Pancreas (tissue), 10 donors: ENCODE results near the gene C18orf63. TPM values are rescaled to one million over a fixed set of nuclear protein-coding genes. Genes with fewer than 3 reads are reported as not detected.
A peak's percentile ranks its signal among the peaks of the same experiment; 100 is the strongest.
"Not testable (repeated sequence)": the region's sequence is repeated elsewhere in the genome, so short reads cannot be mapped to it uniquely, and the experiment has no call there.

Experiments
- ATAC-seq, 4 donors: fragments of 200-7000 bp; cut with Tn5 transposase; one replicate each; pipeline versions ENCODE4 v1.8.0 to v1.9.1; 2020; ENCODE audit warnings: mild to moderate bottlenecking in 4 of 4, moderate library complexity in 4 of 4
- DNase-seq, 6 donors: peaks; one replicate each; pipeline ENCODE4 v3.0.0-alpha.2; 2020
- FAIRE-seq: peaks from 2 replicates; lab custom pipeline; 2012; peaks lifted over from hg19 to GRCh38; lab: Jason Lieb, UNC
- H3K27ac ChIP-seq, 4 donors: fragments of 200-600 bp; sonication (generic); 1 replicate in 3 of 4; 2 replicates in 1 of 4; pipeline versions ENCODE4 v1.5.0 to v1.8.0; 2020
- H3K27me3 ChIP-seq, 4 donors: fragments of 200-600 bp; one replicate each; pipeline ENCODE4 v1.8.0; 2021
- H3K36me3 ChIP-seq, 3 donors: fragments of 200-600 bp; sonication (generic) in 1 of 3; one replicate each; pipeline versions ENCODE4 v1.5.0 to v1.8.0; 2020 to 2021
- H3K4me1 ChIP-seq, 3 donors: fragments of 200-600 bp; one replicate each; pipeline ENCODE4 v1.8.0; 2021
- H3K4me3 ChIP-seq, 4 donors: fragments of 200-600 bp; sonication (generic) in 2 of 4; one replicate each; pipeline versions ENCODE4 v1.5.0 to v1.8.0; 2020 to 2021
- H3K9me3 ChIP-seq, 4 donors: fragments of 200-600 bp; one replicate each; pipeline ENCODE4 v1.8.0; 2021
- WGBS, 2 donors: extraction: QIAGEN DNeasy Blood & Tissue Kit; methylation state at CpG; one replicate each; pipeline ENCODE4 v1.1.7; 2013; 5-methylcytosine and 5-hydroxymethylcytosine counted together
- intact Hi-C, 3 donors: fragments of 100-400 bp; cut with DNase I; formaldehyde crosslinking; loops; one replicate each; pipeline versions ENCODE4 v1.11.1 to v1.14.2; 2022
- polyA plus RNA-seq, 2 donors: library from polyadenylated mRNA; stranded (reverse); fragments of 200-250 nt; gene quantifications; one replicate each; pipeline ENCODE4 v1.2.3, GENCODE V29; 2013
- total RNA-seq, 6 donors: library from RNA; stranded (reverse); fragmentation: NEBNext Ultra II Directional in 4 of 6; extraction: Animal tissue kit (Norgen Biotek cat#: 25700) in 4 of 6; gene quantifications; one replicate each; pipeline versions ENCODE4 v1.2.1 to v1.2.4, GENCODE V29; 2021 to 2023
- TF ChIP-seq, protein P1 (sequence below), 4 donors: fragments of 200-600 bp; sonication (generic) in 3 of 4; IDR thresholded peaks; one replicate each; pipeline versions ENCODE4 v1.5.0 to v1.8.0; 2021; ENCODE audit warnings: antibody characterized with exemption in 4 of 4
- donor health status: healthy with polysubstance abuse.
- donor health status: DM: no; HTN: no; CAD: no; lungs with moderate emphysema.
- donor health status: DM: no; HTN: no; CAD: no.
- donor health status: control.
- donor health status: control.
- donor health status: Bipolar disorder and iron deficiency.
- donor health status: DM: yes; HTN: yes; CAD: no.
- donor health status: DM: no; HTN: no; CAD: no.
- donor health status: DM: no; HTN: no; CAD: no.
- donor health status: DM: yes; HTN: yes; CAD: no.

C18orf63 gene
- total and polyA plus RNA-seq, 8 donors = not detected

DNA sequence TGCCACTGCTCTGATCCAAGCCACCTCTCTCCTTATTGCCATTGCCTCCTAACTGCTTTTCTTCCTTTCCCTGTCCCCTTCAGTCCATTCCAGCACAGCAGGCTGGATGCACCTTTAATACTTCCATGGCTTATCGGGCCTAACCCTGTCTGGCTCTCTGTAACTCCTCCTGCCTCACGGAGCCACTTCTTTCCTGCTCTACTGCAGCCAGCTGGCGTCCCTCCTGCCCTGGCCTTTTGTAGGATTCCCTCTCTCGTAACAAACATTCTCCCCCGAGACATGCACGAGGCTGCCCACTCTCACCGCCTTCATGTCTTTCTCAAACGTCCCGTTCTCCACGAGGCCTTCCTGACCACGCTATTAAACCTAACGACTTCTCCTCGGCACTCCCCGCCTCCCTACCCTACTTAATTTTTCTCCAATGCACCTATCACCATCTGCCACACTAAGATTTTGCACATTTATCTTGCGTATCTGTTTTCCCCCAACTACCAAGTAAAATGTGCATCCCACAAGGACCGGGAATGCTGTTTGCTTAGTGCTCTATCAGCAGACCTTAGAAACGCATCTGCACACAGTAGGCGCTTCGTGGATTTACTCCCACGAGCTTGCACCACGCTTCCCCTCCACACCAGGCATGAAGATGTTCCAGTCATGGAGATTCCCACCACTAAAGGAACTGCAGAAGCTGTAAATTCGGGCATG is 728 bp upstream of the C18orf63 start:
- no peak overlapping the region for H3K4me3 ChIP-seq
- ATAC-seq = no peak
- no peak overlapping the region for H3K27ac ChIP-seq
- H3K9me3 ChIP-seq = no peaks in the 10 kb centered on the region
- 77 to 83% methylated on average over 22 of the region's 22 CpGs for WGBS, 2 donors
- no peaks in the 10 kb centered on the region for H3K36me3 ChIP-seq
- DNase-seq = no peak
- intact Hi-C loops = no loop called here
- H3K4me1 ChIP-seq = no peaks in the 10 kb centered on the region
- FAIRE-seq = no peak
- no peaks in the 10 kb centered on the region for H3K27me3 ChIP-seq
- TF ChIP-seq, protein P1, sequence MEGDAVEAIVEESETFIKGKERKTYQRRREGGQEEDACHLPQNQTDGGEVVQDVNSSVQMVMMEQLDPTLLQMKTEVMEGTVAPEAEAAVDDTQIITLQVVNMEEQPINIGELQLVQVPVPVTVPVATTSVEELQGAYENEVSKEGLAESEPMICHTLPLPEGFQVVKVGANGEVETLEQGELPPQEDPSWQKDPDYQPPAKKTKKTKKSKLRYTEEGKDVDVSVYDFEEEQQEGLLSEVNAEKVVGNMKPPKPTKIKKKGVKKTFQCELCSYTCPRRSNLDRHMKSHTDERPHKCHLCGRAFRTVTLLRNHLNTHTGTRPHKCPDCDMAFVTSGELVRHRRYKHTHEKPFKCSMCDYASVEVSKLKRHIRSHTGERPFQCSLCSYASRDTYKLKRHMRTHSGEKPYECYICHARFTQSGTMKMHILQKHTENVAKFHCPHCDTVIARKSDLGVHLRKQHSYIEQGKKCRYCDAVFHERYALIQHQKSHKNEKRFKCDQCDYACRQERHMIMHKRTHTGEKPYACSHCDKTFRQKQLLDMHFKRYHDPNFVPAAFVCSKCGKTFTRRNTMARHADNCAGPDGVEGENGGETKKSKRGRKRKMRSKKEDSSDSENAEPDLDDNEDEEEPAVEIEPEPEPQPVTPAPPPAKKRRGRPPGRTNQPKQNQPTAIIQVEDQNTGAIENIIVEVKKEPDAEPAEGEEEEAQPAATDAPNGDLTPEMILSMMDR (IDR thresholded peaks at IDR 0.05) = no peak

DNA sequence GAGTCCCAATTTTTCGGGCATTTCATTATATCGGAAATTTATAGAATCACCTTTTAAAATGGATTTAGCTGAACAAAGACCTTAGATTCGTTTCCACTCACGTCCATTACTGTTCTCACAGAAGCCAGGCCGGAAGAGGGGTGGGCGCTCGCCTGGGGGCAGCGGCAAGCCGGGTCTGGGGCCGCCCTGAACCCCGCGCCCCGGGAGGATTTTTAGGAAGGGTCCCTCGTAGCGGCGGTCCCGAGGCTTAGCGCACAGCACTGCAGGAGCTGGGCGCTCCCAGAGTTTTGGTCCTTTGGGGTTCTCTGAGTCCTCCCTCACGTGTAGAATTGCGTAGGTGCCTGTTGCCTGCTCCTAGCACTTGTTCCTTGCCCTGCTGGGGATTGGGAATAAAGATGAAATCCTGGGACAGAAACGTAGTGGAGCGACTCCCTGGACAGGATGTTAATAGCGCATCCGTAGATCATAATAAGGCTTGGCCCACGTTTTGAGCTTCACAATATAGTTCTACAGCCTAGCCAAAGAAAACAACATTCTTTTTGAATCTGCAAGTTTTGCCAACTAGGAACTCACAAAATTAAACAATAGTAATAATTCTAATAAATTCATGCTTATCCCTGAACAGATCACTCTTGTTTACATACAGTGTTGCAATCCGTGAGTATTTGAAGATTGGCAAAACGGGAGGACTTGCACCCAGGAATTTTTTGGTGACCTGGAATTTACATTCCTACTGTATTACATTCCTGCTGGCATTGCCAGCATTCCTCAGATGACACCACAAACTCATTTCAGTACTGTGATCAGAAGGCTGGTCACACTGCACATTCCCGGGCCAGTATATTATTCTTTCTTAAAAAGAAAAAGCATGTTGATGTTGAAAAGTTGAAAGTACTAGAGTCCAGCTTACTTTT is 875 bp downstream of the C18orf63 start:
- Histone ChIP-seq H3K27me3 (no peaks in the 10 kb centered on the region), H3K4me1 (no peaks in the 10 kb centered on the region), H3K36me3 (no peaks in the 10 kb centered on the region), H3K27ac (no peak overlapping the region), H3K9me3 (no peaks in the 10 kb centered on the region), H3K4me3 (no peak overlapping the region)
- no peak for FAIRE-seq
- peak in 1 of 6 donors; percentile 43 for DNase-seq
- intact Hi-C loops = no loop called here
- 73 to 78% methylated on average over 29 of the region's 29 CpGs for WGBS, 2 donors
- ATAC-seq = peak; percentile 46 to 76 (median 70)
- TF ChIP-seq, protein P1 (IDR thresholded peaks at IDR 0.05) = no peak

DNA sequence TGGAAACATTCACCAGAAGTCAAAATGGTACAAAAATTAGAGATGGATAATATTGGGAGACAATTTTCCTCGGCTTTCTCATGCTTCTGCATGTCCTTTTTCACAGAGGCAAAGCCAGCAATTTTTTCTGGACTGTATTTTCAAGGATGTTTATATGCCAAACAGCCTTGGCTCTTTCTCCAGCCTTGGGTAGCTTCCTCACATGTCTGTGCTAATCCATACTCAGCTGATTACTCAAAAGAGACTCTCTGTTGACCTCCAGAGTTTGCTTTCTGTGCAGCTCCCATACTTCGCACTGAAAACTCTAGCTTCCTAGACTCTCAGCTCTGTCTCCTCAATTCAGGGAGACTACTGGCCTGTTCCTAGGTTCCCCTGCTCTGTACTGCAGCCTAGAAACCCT is 10.6 kb downstream of the C18orf63 start:
- no peaks in the 10 kb centered on the region for H3K4me1 ChIP-seq
- DNase-seq = no peak
- H3K4me3 ChIP-seq = no peak overlapping the region
- H3K9me3 ChIP-seq = no peaks in the 10 kb centered on the region
- H3K36me3 ChIP-seq = no peaks in the 10 kb centered on the region
- H3K27me3 ChIP-seq = no peaks in the 10 kb centered on the region
- intact Hi-C loops = no loop called here
- no peak overlapping the region for H3K27ac ChIP-seq
- TF ChIP-seq, protein P1 (IDR thresholded peaks at IDR 0.05) = no peak
- WGBS, 2 donors = 66 to 91% methylated on average over 2 of the region's 2 CpGs
- no peak for ATAC-seq
- FAIRE-seq = no peak

DNA sequence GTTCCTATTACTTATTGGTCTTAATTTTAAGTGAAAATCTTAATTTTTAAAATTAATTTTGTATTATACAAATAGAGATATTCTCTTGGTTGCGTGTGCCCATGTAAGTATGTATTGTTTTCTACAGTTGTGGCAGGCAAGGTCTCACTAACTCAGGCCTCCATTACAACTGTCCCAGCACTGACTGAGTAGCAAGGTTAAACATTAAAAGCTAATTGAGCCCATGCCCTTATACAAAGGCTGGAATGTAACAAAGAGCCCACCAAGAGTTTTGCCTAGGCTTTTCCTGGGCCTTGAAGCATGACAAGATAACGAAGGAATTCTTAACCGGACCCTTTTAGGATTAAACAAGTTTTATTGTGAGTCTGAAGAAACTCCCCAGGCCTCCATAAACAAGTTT is 11.2 kb downstream of the C18orf63 start:
- H3K27ac ChIP-seq, ATAC-seq, H3K4me1 ChIP-seq, H3K27me3 ChIP-seq, H3K36me3 ChIP-seq, FAIRE-seq, DNase-seq, H3K9me3 ChIP-seq, intact Hi-C loops, H3K4me3 ChIP-seq: not testable (repeated sequence)
- WGBS, 2 donors = 89 to 91% methylated on average over 3 of the region's 3 CpGs

DNA sequence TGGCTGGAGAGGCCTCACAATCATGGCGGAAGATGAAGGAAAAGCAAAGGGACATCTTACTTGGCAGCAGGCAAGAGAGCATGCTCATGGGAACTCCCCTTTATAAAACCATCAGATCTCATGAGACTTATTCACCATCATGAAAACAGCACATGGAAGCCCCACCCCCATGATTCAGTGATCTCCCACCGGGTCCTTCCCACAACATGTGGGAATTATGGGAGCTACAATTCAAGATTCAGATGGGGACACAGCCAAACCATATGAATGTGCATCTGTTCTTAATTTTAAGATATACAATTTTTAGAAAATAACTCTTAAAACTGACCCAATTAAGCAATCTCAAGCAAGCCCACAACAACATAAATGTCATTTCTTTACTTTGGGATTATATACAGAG is 12.6 kb downstream of the C18orf63 start:
- H3K4me3 ChIP-seq = no peak overlapping the region
- TF ChIP-seq, protein P1 (IDR thresholded peaks at IDR 0.05) = no peak
- no peaks in the 10 kb centered on the region for H3K36me3 ChIP-seq
- no peaks in the 10 kb centered on the region for H3K9me3 ChIP-seq
- WGBS, 2 donors = 87% methylated on average over 2 of the region's 2 CpGs
- no peaks in the 10 kb centered on the region for H3K27me3 ChIP-seq
- H3K27ac ChIP-seq = no peak overlapping the region
- H3K4me1 ChIP-seq = no peaks in the 10 kb centered on the region
- FAIRE-seq = no peak
- ATAC-seq = no peak
- intact Hi-C loops = no loop called here
- DNase-seq = no peak
